Middle frontal gyrus (tissue), 1 donor: ENCODE data around the gene LRRC46.

Experiments used
- DNase-seq: peaks from one replicate; pipeline ENCODE4 v3.0.0-alpha.2; 2015; ENCODE audit warnings: low spot score; ENCODE audit errors: extremely low spot score

LRRC46 gene

GRCh38 chr17:47875011-47875985, 43.8 kb downstream of the LRRC46 start:
- DNase-seq, result no peak

- DNase-seq, result no peak
Measured at GRCh38 chr17:47877368-47878034, 46.0 kb downstream of the LRRC46 start.

GRCh38 chr17:47878203-47879027, 46.9 kb downstream of the LRRC46 start:
- DNase-seq, result no peak

- no peak for DNase-seq
Measured at GRCh38 chr17:47879028-47879585, 47.6 kb downstream of the LRRC46 start.

- no peak for DNase-seq
Measured at GRCh38 chr17:47879776-47880454, 48.4 kb downstream of the LRRC46 start.

- no peak for DNase-seq
Measured at GRCh38 chr17:47882247-47882646, 50.8 kb downstream of the LRRC46 start.

- DNase-seq, result no peak
Measured at GRCh38 chr17:47882695-47883588, 51.5 kb downstream of the LRRC46 start.

GRCh38 chr17:47883589-47884426, 52.3 kb downstream of the LRRC46 start:
- DNase-seq, result no peak

GRCh38 chr17:47884427-47884740, 52.9 kb downstream of the LRRC46 start:
- no peak for DNase-seq

- no peak for DNase-seq
Measured at GRCh38 chr17:47884905-47885730, 53.6 kb downstream of the LRRC46 start.
